HFF-Myc (cell line): ENCODE measurements around the gene ZNF76.
A peak's percentile ranks its signal among the peaks of the same experiment; 100 is the strongest.

Experiments used
- DNase-seq: peaks from one replicate; pipeline ENCODE4 v3.0.0-alpha.2; 2011; ENCODE audit warnings: low read depth; ENCODE audit errors: extremely low read depth
- H3K4me3 ChIP-seq: replicated peaks from 2 replicates; pipeline ENCODE4 v1.5.1; 2011; ENCODE audit warnings: low read depth, mild to moderate bottlenecking, control low read depth, low read length
- CTCF ChIP-seq: IDR thresholded peaks from 2 replicates; pipeline ENCODE4 v1.5.1; 2012; ENCODE audit warnings: mild to moderate bottlenecking, low read depth, low read length, control low read depth; ENCODE audit errors: missing control alignments

ZNF76 gene

GRCh38 chr6:35253249-35253648 is 6.3 kb upstream of the ZNF76 start:
- DNase-seq: no peak
- H3K4me3 ChIP-seq: no peak overlapping the region
- TF ChIP-seq CTCF: no peak

GRCh38 chr6:35258336-35258735 is 1.2 kb upstream of the ZNF76 start:
- peak overlapping the region; percentile 61 for H3K4me3 ChIP-seq
- TF ChIP-seq CTCF: no peak
- DNase-seq: no peak

- TF ChIP-seq CTCF: no peak
- peak overlapping the region; percentile 61 for H3K4me3 ChIP-seq
- DNase-seq: no peak
Observed at GRCh38 chr6:35258858-35259193, 709 bp upstream of the ZNF76 start.

- no peak for DNase-seq
- no peak for TF ChIP-seq CTCF
- peak overlapping the region; percentile 61 for H3K4me3 ChIP-seq
Observed at GRCh38 chr6:35259948-35260590, 534 bp downstream of the ZNF76 start.

GRCh38 chr6:35260591-35261570 is 1.3 kb downstream of the ZNF76 start:
- H3K4me3 ChIP-seq: peak overlapping the region; percentile 61
- no peak for TF ChIP-seq CTCF
- no peak for DNase-seq

- TF ChIP-seq CTCF: no peak
- H3K4me3 ChIP-seq: no peak overlapping the region
- DNase-seq: no peak
Observed at GRCh38 chr6:35262596-35262995, 3.1 kb downstream of the ZNF76 start.
